Brain microvascular endothelial cell (primary cell): ENCODE results near the gene ASPM.
"Not testable (repeated sequence)": the region's sequence is repeated elsewhere in the genome, so short reads cannot be mapped to it uniquely, and the experiment has no call there.

Source experiments
- DNase-seq: peaks from one replicate; pipeline ENCODE4 v3.0.0-alpha.2; 2020
- H3K27ac ChIP-seq: fragments of 250-450 bp; sonication (Bioruptor Pico); 2 replicates; pipeline ENCODE4 v1.5.1; 2020; ENCODE audit warnings: mild to moderate bottlenecking, moderate library complexity
- H3K27me3 ChIP-seq: fragments of 250-450 bp; sonication (Bioruptor Pico); replicated peaks from 2 replicates; pipeline ENCODE4 v1.5.1; 2020; ENCODE audit warnings: mild to moderate bottlenecking
- H3K36me3 ChIP-seq: fragments of 250-450 bp; sonication (Bioruptor Pico); replicated peaks from 2 replicates; pipeline ENCODE4 v1.5.1; 2020; ENCODE audit warnings: mild to moderate bottlenecking
- H3K4me3 ChIP-seq: 2 replicates; pipeline ENCODE4 v1.5.1; 2011; ENCODE audit warnings: low read depth, mild to moderate bottlenecking, control low read depth, low read length, moderate library complexity
- in situ Hi-C: cut with HindIII; loops from 2 replicates; pipeline ENCODE4 v1.10.0; 2017; ENCODE audit warnings: low sequenced_read_pairs, low pct_ligation_motif_present
- TF ChIP-seq, protein P1 (sequence below): IDR thresholded peaks from 2 replicates; pipeline ENCODE4 v1.5.1; 2011; ENCODE audit warnings: low read depth, mild to moderate bottlenecking, moderate library complexity, low read length, control low read depth, inconsistent platforms; ENCODE audit errors: missing control alignments

The ASPM gene

DNA sequence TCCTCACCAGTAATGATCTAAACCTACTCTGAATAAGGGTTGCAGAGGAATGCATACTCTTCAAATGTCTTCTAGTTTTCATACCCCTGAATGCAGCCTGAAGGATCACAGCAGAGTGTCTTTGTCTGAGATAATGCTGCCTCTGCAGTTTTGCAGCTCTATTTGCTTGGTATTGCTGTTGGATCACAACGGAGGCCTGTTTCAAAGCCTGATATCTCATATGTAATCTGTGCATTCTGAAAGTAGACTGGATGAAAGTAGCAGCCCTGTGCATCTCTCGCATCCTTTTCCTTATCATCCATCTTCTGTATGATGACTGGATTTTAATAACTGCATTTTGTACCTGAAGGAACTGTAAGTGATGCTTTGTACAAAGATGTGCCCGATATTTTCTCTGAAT is 44.5 kb downstream of the ASPM start:
- in situ Hi-C loops = no loop called here
- Histone ChIP-seq H3K27me3 (no peaks in the 10 kb centered on the region), H3K36me3 (no peaks in the 10 kb centered on the region), H3K4me3 (no peak overlapping the region), H3K27ac (no peak overlapping the region)
- no peak for DNase-seq
- TF ChIP-seq, protein P1, sequence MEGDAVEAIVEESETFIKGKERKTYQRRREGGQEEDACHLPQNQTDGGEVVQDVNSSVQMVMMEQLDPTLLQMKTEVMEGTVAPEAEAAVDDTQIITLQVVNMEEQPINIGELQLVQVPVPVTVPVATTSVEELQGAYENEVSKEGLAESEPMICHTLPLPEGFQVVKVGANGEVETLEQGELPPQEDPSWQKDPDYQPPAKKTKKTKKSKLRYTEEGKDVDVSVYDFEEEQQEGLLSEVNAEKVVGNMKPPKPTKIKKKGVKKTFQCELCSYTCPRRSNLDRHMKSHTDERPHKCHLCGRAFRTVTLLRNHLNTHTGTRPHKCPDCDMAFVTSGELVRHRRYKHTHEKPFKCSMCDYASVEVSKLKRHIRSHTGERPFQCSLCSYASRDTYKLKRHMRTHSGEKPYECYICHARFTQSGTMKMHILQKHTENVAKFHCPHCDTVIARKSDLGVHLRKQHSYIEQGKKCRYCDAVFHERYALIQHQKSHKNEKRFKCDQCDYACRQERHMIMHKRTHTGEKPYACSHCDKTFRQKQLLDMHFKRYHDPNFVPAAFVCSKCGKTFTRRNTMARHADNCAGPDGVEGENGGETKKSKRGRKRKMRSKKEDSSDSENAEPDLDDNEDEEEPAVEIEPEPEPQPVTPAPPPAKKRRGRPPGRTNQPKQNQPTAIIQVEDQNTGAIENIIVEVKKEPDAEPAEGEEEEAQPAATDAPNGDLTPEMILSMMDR = no peak

DNA sequence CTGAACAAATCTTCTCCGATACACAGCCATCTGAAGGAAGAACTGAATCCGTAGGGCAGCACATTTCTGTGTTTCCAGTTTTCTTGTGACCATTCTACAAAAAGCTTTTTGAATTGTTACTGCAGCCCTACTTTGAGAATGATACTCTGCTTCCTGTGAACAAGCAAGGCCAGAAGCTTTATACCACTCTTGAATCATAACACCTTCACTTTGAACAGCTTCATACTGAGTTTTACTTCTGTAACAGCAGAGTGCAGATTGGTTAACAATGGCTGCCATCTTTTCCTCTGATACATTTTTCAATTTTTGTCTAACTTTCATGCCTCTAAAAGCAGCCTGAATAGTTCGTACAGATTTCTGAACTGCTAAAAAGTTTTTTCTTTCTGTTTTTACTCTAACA is 45.8 kb downstream of the ASPM start:
- no peaks in the 10 kb centered on the region for H3K27me3 ChIP-seq
- no peak overlapping the region for H3K4me3 ChIP-seq
- H3K27ac ChIP-seq = no peak overlapping the region
- no peak for DNase-seq
- TF ChIP-seq, protein P1 = no peak
- in situ Hi-C loops = no loop called here
- no peaks in the 10 kb centered on the region for H3K36me3 ChIP-seq

DNA sequence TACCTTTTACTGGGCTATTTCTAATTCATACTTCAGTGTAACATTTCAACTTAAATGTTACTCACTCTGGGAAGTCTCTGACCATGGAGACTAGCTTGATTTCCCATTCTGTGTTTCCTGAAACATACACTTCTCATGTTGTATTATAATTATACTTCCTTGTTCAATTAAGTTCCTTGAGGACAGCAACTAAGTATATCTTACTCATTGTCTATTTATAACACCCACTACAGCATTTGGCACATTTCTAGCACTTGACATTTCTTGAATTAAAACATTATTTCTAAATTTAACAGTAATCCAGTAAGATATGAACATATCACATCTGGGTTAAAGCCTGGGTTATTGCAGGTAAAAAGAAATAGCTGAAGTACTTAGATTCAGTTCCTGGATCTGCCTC is 47.0 kb downstream of the ASPM start:
- TF ChIP-seq, protein P1 = no peak
- Histone ChIP-seq H3K4me3 (no peak overlapping the region), H3K27ac (no peak overlapping the region), H3K36me3 (no peaks in the 10 kb centered on the region), H3K27me3 (no peaks in the 10 kb centered on the region)
- DNase-seq = no peak
- in situ Hi-C loops = no loop called here

DNA sequence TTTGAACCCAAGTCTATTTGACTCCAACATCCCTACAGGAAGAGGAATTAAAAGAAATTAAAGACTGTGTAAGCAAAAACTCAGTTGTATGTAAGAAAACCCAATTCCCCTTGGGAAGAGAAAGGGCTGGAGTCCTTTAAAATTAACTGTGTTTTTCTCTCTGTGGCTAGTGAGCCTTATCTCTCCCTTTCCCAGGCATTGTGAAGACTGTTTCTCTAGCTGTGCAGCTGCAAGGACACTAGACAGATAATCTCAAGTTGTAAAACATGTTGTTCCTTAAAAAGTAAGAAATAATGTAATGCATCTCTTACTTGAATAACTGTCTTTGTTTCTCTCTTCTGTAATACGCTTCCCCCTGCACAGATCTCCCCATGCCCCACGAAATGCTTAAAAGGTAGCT is 49.5 kb downstream of the ASPM start:
- H3K27ac ChIP-seq, in situ Hi-C loops, H3K4me3 ChIP-seq, H3K36me3 ChIP-seq, H3K27me3 ChIP-seq, DNase-seq: not testable (repeated sequence)

DNA sequence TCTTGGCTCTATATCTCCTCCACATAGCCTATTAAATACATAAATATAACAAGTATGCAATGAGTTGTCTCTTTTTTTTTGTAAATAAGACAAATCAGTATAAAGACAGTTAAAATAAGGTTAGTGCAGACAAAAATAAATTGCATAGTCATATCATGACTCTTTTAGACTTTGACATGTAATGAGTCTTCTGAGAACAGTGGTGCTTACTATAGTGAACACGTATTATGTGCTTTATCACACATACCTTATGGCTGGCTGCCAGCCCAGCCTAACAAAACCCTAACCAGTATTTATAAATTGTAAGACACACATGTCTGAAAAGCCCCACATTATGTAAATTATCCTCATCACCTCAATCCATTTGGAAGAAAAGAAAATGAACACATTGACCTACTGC is 50.3 kb downstream of the ASPM start:
- Histone ChIP-seq H3K27me3 (no peaks in the 10 kb centered on the region), H3K4me3 (no peak overlapping the region), H3K27ac (no peak overlapping the region), H3K36me3 (no peaks in the 10 kb centered on the region)
- in situ Hi-C loops = no loop called here
- TF ChIP-seq, protein P1 = no peak
- DNase-seq = no peak

DNA sequence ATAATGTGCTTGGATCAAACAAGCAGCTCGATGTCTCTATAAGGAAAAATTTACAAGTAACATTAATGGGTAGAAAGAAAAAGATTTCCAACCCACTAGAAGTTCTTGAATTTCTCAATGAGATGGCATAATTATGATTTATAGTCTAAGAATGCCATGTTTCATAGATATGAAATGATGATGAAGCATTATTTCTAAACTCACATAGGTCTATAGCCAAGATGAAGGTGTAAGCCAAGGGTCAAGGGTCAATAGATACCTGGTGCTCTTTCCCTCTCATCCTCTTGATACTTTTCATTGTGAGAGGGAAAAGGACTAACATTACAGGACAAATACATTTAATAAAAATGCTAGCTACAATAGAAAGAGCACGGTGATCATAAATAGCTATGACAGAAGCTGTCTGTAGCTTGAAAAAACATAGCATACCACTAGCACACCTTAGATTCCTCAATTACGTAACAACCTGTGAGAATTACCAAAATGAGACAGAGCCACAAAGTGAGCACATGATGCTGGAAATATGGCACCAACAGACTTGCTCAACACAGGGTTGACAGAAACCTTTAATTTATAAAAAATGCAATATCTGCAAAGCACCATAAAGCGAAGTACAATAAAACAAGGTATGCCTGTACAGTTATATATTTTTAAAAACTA is 53.1 kb downstream of the ASPM start:
- Histone ChIP-seq H3K36me3 (no peaks in the 10 kb centered on the region), H3K27me3 (no peaks in the 10 kb centered on the region), H3K4me3 (no peak overlapping the region), H3K27ac (no peak overlapping the region)
- in situ Hi-C loops = no loop called here
- DNase-seq = no peak
- TF ChIP-seq, protein P1 = no peak
